ENCODE results near the gene RUNDC3A.

DNA sequence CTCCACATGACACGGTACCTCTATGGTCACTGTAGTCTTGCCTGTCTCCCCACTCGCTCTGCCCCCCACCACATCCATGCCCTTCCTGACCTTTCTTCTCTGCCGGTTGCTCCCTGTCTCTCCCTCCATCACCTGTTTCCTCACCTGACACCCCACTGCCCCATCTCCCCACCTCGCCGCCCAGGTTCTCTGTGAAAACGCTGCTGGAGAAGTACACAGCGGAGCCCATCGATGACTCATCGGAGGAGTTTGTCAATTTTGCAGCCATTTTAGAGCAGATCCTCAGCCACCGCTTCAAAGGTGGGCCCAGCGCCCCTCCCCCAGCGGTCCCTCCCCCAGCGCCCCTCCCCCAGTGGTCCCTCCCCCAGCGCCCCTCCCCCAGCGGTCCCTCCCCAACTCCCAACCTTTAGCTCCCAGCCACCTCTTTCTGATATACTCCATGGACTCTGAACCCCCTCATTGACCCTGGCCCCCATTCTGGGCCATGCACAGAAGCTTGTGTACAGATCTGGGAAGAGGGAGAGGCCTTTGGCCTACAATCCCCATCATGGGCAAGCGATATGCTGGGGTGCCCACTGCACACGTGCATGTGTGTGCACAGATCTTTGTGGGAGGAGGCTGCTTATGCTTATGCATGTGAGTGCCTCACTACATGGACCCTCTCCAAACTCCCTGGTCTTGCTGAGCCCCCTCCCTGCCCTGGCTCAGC is 4.1 kb downstream of the RUNDC3A start:
- TF ChIP-seq, protein P1, sequence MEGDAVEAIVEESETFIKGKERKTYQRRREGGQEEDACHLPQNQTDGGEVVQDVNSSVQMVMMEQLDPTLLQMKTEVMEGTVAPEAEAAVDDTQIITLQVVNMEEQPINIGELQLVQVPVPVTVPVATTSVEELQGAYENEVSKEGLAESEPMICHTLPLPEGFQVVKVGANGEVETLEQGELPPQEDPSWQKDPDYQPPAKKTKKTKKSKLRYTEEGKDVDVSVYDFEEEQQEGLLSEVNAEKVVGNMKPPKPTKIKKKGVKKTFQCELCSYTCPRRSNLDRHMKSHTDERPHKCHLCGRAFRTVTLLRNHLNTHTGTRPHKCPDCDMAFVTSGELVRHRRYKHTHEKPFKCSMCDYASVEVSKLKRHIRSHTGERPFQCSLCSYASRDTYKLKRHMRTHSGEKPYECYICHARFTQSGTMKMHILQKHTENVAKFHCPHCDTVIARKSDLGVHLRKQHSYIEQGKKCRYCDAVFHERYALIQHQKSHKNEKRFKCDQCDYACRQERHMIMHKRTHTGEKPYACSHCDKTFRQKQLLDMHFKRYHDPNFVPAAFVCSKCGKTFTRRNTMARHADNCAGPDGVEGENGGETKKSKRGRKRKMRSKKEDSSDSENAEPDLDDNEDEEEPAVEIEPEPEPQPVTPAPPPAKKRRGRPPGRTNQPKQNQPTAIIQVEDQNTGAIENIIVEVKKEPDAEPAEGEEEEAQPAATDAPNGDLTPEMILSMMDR (IDR thresholded peaks at IDR 0.05): no peak
- TF ChIP-seq POLR2A (IDR thresholded peaks at IDR 0.05): no peak
